Brain pericyte (primary cell): ENCODE measurements around the gene CUL9.

Experiments used
- DNase-seq: peaks from one replicate; pipeline ENCODE4 v3.0.0-alpha.2; 2012; ENCODE audit warnings: low read depth, low spot score

The CUL9 gene

DNA sequence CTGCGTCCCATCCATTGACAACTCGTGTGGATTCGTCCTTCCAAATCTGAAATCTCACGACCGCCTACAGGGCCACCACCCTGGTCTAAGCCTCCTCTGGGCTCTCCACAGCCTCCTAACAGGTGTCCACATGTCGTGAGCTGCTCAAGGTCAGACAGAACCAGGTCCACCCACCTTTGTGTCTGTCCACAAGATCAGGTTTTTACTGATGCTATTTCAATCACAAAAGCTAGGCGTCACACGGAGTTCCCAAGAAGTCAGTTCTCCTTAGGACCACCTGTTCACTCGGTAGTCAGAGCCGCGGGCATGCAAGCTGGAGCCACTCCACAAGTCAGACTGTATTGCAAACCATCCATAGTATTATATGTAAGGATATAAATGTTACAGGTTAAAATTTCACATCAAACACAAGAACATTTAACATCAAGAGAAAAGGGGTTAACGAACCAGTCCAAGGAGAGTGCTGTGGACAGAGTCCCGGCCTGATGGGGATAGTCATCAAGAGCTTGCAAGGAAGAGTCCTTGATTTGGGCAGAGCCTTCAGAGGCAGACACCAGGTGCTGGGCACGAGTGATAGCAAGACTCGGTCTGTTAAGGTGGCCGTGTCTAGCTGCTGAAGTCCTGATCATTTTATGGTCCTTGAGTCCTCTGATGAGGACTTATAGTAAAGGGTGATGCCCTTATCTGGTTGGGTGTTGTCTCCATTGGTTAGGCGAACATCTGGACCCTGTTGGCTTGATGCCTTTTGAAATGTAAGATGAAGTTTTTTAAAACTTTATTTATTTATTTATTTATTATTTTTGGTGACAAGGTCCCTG lies 48.0 kb downstream of the CUL9 start:
- no peak for DNase-seq

DNA sequence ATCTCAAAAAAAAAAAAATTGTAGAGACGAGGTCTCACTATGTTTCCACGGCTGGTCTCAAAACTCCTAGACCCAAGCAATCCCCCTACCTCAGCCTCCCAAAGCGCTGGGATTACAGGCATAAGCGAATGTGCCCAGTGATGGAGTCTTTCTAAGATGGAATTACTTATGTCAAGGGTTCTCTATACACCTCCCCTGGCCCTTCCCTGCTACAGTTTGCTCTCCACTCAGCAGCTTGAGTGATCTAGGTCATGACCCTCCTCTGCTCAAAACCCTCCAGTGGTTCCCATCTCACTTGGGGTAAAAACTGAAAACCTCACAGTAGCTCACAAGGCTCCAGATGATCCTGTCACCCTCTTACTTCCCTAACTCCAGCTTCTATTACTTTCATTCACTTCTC lies 49.1 kb downstream of the CUL9 start:
- no peak for DNase-seq

DNA sequence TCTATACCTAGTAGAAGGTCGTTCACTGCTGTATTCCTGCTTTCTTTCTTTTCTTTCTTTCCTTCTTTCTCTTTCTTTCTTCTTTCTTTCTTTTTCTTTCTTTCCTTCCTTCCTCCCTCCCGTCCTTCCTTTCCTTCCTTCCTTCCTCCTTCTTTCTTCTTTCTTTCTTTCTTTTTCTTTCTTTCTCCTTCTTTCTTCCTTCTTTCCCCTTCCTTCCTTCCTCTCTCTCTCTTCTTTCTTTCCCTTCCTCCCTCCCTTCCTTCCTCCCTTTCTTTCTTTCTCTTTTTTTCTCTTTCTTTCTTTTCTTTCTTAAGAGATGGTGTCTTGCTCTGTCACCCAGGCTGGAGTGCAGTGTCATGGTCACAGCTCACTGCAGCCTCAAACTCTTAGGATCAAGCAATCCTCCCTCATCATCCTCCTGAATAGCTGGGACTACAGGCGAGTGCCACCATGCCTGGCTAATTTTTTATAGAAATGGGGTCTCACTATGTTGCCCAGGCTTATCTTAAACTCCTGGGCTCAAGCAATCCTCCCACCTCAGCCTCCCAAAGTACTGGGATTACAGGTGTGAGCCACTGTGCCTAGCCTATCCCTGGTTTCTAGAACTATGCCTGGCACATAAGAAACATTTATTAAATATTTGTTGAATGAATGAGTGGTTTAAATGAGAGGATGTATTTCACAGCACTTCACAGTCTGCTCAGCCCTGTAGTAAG lies 49.9 kb downstream of the CUL9 start:
- DNase-seq, result no peak

DNA sequence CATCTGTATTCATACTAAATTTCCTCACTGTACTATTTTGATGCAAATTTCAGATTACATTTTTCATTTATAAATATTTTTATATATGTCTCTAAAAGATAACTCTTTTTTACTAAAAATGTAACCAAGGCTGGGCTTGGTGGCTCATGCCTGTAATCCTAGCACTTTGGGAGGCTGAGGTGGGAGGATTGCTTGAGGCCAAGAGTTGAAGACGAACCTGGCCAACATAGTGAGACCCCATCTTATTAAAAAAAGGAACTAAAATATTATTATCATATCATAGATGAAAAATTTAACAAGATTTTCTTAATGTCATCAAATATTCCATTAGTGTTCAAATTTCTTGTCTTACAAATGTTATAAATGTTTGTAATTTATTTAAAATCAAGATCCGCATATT lies 53.8 kb downstream of the CUL9 start:
- no peak for DNase-seq

DNA sequence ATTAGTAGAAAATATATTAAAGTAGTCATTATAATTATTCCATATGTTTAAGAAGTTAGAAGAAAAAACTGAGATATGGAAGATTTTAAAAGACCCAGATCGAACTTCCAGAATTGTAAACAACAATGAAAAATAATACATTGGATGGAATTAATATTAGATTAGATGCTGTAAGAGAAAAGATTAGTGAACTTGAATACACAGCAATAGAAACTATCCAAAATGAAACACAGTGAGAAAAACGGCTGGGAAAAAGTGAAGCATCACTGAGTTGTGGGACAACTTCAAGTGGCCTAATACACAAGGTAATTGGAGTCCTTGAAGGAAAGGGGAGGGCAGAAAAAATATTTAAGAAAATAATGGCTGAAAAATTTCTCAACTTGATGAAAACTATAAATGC lies 57.1 kb downstream of the CUL9 start:
- DNase-seq, result no peak

DNA sequence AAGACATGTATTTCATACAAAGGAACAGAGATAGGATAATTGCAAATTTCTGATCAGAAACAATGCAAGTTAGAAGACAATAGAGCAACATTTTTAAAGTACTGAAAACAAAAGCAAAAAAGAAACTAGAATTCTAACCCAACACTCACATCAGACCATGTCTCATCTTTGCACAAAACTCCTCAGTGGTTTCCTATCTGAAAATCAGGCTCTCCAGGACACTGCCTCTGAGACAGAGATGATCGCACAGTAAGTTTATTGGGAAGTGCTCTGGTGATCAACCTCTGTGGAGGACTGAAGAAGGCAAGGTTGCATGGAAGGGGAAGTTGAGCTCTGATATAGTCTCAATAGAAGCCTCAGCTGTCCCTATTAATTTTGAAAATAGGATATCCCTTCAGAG lies 59.0 kb downstream of the CUL9 start:
- no peak for DNase-seq

DNA sequence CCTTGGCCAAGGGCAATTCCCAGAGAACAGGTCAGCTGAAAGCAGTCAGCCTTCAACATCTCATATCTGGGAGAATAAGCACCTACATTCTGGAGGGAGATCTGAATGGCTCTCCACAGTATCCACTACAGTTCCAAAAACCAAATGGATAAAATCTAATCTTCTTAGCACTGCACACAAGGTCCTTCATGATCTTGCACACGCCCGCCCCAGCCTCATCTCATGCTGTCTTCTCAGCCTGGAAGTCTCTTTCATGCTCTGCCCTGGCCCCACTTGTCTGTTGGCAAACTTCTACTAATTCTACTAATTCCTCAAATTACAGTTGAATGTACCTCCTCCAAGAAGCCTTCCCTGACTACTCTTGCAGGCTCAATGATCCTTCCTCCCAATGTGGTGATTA lies 59.5 kb downstream of the CUL9 start:
- no peak for DNase-seq

DNA sequence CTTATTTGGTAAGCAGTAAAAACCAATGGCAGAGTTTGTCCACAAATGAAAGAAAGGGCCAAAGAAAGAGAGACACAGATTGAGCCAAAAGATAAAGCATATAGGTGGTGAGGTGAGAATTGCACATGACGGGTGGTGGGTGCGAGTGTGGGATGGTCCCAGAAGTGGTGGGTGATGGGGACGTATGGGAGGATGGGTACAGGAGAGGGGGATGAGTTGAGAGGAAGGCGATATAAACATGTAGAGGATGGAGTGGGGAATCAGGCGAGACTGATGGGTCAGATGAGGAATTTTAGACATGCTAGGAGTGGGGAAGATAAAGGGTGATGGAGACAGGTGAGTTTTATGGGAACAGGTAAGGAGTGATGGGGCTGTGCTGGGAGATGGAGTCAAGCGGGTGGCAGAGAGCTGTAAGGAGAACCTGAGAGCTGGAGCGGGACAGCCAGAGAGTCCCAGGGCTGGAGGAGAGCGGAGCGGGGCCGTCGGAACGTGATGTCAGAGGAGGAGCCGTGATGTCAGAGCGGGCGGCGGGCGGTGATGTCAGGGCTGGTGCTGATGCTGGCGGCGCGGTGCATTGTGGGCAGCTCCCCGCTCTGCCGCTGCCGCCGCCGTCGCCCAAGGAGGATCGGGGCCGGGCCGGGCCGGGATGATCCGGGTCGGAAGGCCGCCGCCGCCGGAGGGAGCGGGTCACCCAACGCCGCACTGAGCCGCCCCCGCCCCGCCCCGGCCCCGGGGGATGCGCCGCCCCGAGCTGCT lies 61.1 kb downstream of the CUL9 start, which contains the start of gene TTBK1:
TTBK1 (plus strand) TSS at position 574 of the 756 bp plus-strand sequence. CDS start 3,180 bp downstream, outside the sequence.
- DNase-seq, result no peak

DNA sequence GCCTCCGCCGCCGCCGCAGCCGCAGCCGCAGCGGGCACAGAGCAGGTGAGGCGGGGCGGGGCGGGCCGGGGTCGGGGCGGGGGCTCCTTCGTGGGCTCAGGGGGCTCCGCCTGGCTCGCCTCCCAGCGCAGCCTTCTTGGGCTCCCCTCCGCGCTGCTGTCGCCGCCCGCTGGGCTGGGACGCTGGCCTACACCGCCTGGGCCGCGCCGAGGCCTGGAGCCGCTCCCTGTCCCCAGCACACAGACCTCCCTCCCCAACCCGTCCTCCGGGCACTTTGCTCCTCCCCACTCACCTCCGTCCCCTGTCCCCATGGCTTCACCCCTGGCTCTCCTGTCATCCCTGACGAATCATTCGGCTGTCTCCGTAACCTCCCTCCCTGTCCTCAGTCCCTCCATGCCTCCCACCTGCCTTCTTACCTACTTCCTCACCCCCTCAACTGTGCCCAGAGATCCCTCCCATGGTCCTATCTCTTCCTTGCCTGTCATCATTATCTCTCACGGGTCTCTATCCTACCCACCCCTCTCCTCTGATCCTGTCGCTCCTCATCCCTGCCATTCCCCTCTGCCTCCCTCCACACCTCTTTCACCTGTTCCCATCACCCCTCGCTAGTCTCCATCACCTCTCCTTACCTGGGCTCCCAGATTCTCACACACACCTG lies 61.8 kb downstream of the CUL9 start:
- no peak for DNase-seq

DNA sequence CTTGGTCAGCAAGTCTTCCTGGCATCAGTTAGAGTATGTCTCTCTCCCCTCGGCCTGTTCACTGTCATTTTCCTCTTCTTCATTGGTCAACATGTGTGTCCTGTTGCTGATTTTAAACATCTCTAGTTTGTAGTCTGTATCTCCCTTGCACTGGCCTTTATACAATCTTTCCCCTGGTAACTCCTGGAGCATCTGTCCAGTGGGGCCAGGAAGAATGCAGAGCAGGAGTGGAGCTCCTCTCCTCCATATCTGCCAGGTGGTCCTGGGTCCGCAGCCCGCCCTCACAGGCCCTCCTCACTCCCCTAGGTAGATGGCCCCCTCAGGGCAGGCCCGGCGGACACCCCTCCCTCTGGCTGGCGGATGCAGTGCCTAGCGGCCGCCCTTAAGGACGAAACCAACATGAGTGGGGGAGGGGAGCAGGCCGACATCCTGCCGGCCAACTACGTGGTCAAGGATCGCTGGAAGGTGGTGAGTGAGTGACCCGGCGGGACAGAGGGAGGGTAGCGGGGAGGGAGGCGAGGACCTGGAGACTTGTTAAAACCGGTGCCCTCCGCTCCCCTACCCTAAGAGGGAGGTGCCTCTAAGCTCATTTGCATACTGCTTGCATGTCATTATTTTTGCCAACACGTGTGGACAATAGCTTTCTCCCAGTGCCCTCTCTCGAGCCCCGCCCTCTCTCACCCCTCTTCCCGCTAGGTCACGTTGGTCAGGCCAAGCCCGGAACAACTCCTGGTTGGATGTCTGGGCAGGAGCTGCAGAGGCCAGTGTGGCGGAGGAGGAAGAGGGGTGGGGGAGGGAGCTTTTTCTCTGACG lies 64.5 kb downstream of the CUL9 start:
- DNase-seq, result no peak

DNA sequence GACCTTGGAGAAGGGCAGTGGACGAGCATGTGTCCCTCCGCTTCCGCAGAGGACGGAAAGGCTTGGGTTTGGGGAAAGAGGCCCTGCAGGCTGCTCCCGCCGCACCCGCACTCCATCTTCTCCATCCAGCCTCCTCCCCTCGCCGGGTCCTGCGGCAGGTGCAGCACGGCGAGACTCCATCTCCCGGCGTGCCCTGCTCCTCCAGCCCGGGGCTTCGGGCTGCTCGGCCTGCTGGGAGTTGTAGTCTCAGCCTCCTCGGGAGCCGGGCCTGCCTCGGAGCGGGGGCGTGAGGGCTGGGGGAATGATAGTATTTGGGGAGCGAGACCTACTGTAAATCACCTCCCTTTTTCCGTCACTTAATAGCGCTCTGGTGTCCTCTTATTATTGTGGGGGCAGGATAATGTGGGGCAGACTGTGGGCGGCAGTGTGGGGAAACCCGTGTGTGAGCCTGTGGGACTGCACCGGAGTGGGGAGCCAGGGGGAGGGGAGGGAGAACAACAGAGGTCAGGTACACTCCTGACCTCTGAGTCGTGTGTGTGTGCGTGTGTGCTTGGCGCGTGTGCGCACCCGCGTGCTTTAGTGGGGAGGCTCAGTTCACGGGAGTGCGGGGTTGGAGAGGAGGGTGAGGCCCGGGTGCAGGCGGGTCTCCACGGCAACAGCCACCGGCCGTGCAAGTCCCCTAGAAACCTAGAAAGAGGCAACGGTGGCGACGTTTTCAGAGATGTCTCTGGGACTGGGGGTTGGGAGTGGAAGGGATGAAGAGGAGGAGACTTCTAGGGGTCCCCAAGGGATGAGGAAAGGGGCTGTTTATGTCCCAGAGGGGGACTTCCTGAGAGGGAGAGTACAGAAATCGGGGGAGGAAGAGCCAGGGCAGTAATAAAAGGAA lies 65.4 kb downstream of the CUL9 start:
- DNase-seq, result no peak

DNA sequence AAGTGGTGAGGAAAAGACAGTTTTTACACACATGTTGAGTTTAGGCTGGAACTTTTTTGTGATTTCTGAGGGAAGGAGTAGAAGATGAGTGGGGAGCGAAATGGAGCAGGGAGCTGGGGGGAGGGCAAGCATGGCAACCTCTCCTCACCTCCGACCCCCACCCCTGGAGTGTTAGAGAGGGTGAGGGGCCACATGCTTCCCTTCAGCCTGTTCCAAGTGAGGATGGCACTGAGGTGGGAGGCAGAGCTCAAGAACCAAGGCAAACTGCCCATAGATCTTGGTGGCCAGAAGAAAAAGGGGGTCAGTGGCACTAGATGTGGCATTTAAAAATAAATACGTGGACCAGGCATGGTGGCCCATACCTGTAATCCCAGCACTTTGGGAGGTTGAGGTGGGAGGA lies 66.1 kb downstream of the CUL9 start:
- no peak for DNase-seq

DNA sequence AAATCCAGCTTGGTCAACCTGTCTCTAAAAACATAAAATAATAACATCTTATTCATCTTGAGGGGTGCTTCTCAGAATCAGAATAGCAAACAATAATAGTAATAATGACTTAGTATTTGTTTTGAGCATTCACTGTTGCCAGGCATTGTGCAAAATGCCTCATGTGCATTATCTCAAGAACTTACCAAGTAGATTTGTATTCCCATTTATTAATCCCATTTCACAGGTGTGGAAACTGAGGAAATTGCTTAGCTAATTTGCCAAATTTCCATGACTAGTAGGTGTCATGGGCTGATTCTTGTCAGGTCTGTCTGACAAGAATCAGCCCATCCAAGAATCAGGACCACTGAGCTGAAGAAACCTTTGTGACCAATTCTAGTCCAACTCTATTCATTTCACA lies 66.8 kb downstream of the CUL9 start:
- DNase-seq, result no peak

DNA sequence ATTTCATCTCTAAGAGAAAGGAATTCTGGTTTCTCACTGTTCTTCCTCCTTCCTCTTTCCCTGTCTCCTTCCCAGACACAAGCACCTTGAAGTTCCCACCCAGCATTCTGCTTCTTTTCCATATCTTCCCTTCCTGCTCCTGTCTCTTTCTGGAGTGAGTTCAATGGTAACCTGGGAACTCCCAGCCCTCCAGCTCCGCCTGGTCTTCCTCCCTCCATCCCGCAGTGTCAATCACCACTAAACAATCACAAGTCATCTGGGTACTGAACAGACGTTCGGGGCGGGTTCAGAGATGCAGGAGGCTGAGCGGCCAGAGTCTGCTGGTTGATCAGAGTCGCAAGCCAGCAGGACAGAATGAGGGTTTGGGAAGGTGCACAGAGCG lies 69.0 kb downstream of the CUL9 start:
- DNase-seq, result no peak

DNA sequence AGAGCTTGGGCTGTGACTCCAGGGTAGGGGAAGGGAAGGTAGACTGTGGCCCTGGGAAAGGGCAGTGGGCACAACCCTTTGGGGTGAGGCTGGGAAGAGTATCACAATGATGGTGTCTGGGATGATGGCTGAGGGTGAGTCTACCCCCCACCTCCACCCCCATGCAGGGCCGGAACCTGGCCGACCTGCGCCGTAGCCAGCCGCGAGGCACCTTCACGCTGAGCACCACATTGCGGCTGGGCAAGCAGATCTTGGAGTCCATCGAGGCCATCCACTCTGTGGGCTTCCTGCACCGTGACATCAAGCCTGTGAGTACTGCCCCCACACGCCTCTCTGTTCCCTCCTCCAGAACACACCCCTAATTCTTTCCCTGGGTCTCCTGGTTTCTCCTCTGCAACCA lies 71.4 kb downstream of the CUL9 start:
- no peak for DNase-seq

DNA sequence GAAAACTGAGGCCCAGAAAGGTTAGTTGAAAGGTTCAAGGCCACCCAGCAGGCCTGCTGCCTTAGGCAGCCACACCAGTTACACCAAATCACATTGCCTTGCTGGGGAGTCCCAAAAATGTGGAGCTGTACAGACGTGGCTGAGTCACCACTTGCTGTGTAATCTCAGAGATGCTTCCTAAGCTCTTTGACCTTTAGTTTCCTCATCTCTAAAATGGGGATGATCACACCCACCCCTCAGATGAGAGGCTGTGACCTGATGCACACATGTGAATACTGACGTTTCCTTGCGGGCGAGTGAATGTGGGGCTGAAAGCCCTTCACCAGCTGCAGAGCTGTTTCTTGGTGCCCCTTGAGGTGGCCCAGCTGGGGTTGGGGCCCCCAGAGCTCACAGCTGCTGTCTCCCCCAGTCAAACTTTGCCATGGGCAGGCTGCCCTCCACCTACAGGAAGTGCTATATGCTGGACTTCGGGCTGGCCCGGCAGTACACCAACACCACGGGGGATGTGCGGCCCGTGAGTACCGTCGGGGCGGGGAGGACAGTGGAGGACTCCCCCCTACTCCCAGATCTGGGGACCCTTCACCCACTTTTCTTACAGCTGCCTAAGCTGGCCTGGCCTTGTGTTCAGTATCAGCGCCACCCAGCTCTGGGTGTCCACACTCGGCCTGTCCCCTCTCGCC lies 72.3 kb downstream of the CUL9 start:
- DNase-seq, result no peak

DNA sequence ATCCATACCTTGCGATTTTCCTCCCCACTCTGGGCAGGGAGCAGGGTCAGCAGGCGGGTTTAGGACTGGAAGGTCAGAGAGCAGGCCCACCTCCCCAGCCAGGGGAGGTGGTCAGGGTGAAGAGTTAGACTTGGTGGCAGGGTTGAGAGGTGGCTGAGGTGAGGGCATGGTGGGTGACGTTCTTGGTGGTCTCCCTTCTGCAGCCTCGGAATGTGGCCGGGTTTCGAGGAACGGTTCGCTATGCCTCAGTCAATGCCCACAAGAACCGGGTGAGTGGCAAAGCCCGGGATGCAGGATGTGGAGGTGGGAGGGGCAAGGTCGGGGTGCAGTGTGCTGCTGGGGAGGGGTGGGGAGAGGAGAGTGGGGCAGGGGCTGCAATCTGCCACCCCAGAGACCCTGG lies 72.8 kb downstream of the CUL9 start:
- no peak for DNase-seq

DNA sequence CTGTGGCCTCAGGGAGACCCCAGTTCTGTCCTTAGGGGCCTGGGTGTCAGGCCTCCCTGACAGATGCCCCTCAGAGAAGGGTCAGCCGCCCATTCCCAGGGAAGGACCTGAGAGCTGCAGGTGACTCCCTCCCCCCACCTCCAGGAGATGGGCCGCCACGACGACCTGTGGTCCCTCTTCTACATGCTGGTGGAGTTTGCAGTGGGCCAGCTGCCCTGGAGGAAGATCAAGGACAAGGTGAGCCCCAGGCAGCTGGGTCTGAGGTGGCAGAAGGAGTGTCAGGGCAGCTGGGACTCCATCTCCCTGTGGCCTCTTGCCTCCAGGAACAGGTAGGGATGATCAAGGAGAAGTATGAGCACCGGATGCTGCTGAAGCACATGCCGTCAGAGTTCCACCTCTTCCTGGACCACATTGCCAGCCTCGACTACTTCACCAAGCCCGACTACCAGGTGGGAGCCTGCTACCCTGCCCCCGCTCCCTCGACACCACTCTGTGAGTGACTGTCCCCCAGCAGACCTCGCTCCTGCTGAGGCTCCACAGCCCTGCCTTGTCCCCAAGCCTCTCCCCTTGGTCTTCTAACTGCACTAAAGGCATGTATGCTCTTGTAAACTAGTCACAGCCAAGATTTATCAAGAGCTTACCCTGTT lies 73.5 kb downstream of the CUL9 start:
- no peak for DNase-seq
